ENCODE results near the gene MAST4.

DNA sequence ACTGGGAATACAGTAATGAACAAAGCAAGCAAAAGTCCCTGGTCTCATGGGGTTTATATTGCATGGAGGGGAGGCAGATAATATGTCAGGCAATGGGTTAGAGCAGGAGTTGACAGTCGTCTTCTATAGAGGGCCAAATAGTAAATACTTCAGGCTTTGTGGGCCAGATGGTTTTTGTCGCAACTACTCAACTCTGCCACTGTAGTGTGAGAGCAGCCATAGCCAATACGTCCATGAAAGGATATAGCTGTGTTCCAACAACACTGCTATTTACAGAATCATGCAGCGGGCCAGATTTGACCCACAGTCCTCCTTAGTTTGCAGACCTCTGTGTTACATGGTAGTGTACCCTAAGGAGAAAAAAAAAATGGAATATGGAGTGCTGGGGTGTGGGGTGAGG is 25.5 kb downstream of the MAST4 start:
- TF ChIP-seq EZH2 (IDR thresholded peaks at IDR 0.05; ENCODE audit: low read length, missing control alignments) (no peak), CTCF (conservative IDR thresholded peaks at IDR 0.05 in 1 of 2, IDR thresholded peaks at IDR 0.05 in 1 of 2; ENCODE audit: low read depth in 1 of 2, low read length in 2 of 2) (no peak)

All from fibroblast of lung (primary cell).